Kidney (tissue), 14 donors: ENCODE measurements around the gene NXPH1. TPM values are rescaled to one million over a fixed set of nuclear protein-coding genes. Genes with fewer than 3 reads are reported as not detected.

ENCODE experiments used
- DNase-seq, 5 donors: peaks; one replicate each; pipeline ENCODE4 v3.0.0-alpha.2; 2013 to 2020
- FAIRE-seq: peaks from 2 replicates; lab custom pipeline; 2012; peaks lifted over from hg19 to GRCh38; lab: Jason Lieb, UNC
- H3K27ac ChIP-seq, 2 donors: one replicate each; pipeline ENCODE4 v1.7.0; 2013; ENCODE audit warnings: low read depth in 2 of 2, low read length in 2 of 2, inconsistent platforms in 1 of 2
- H3K27me3 ChIP-seq: one replicate; pipeline ENCODE4 v1.7.1; 2013; ENCODE audit warnings: low read length, inconsistent platforms; ENCODE audit not compliant: control insufficient read depth, insufficient read depth
- H3K36me3 ChIP-seq, 3 donors: one replicate each; pipeline versions ENCODE4 v1.7.0 to v1.7.1; 2013; ENCODE audit warnings: low read length in 3 of 3, control low read depth in 1 of 3, inconsistent platforms in 1 of 3; ENCODE audit not compliant: insufficient read depth in 3 of 3, control insufficient read depth in 2 of 3
- H3K4me1 ChIP-seq, 3 donors: one replicate each; pipeline versions ENCODE4 v1.7.0 to v1.7.1; 2013; ENCODE audit warnings: low read length in 3 of 3, inconsistent platforms in 1 of 3, low read depth in 1 of 3; ENCODE audit not compliant: control insufficient read depth in 2 of 3, insufficient read depth in 2 of 3
- H3K4me3 ChIP-seq, 3 donors: one replicate each; pipeline versions ENCODE4 v1.7.0 to v1.8.1; 2013; ENCODE audit warnings: low read length in 3 of 3, control low read depth in 1 of 3, inconsistent platforms in 1 of 3
- H3K9ac ChIP-seq, 3 donors: one replicate each; pipeline versions ENCODE4 v1.7.0 to v1.7.1; 2013; ENCODE audit warnings: low read length in 3 of 3, control low read depth in 1 of 3, inconsistent platforms in 1 of 3
- H3K9me3 ChIP-seq, 3 donors: one replicate each; pipeline versions ENCODE4 v1.7.0 to v1.7.1; 2013; ENCODE audit warnings: low read length in 3 of 3, control low read depth in 1 of 3, inconsistent platforms in 1 of 3; ENCODE audit not compliant: control insufficient read depth in 2 of 3, insufficient read depth in 1 of 3
- CTCF ChIP-seq: IDR thresholded peaks from 3 replicates; pipeline ENCODE4 v1.5.1; 2012; ENCODE audit warnings: mild to moderate bottlenecking, moderate library complexity, borderline replicate concordance; ENCODE audit not compliant: insufficient read depth; ENCODE audit errors: extremely low read depth
- intact Hi-C: fragments of 100-400 bp; cut with DNase I; formaldehyde crosslinking; loops from one replicate; pipeline ENCODE4 v1.11.1; 2022
- polyA plus RNA-seq: library from polyadenylated mRNA; stranded (reverse); fragments of 350-450 nt; fragmentation: Illumina TruSeq; extraction: RNeasy Lipid Tissue Mini Kit (QIAGEN cat#74804); gene quantifications from one replicate; pipeline ENCODE4 v1.2.3, GENCODE V29; 2014; ENCODE audit warnings: low read depth, low replicate concordance; ENCODE audit not compliant: insufficient read depth
- total RNA-seq: library from RNA; stranded (reverse); fragmentation: NEBNext Ultra II Directional; extraction: Animal tissue kit (Norgen Biotek cat#: 25700); gene quantifications from one replicate; pipeline ENCODE4 v1.2.1, GENCODE V29; 2021
- donor health status: control.
- donor health status: control.
- donor health status: control.
- donor health status: control.
- donor health status: control.
- donor health status: DM: yes; HTN: yes; CAD: no.
- donor health status: Normal renal cell carcinoma (clear cell type).

The NXPH1 gene
- total and polyA plus RNA-seq, 2 donors from 2014 or later: not detected

GRCh38 chr7:8491544-8492489 lies 58.4 kb downstream of the NXPH1 start:
- Histone ChIP-seq H3K9me3 (no peaks in the 10 kb centered on the region), H3K27ac (no peak overlapping the region), H3K4me3 (no peak overlapping the region), H3K27me3 (no peaks in the 10 kb centered on the region), H3K36me3 (no peaks in the 10 kb centered on the region), H3K9ac (no peak overlapping the region), H3K4me1 (no peaks in the 10 kb centered on the region)
- intact Hi-C loops: no loop called here
- TF ChIP-seq CTCF: no peak
- no peak for DNase-seq
- no peak for FAIRE-seq

- Histone ChIP-seq H3K4me3 (no peak overlapping the region), H3K27me3 (no peaks in the 10 kb centered on the region), H3K9me3 (no peaks in the 10 kb centered on the region), H3K4me1 (no peaks in the 10 kb centered on the region), H3K27ac (no peak overlapping the region), H3K36me3 (no peaks in the 10 kb centered on the region), H3K9ac (no peak overlapping the region)
- intact Hi-C loops: no loop called here
- DNase-seq (no peak), FAIRE-seq (no peak)
- TF ChIP-seq CTCF: no peak
Observed at GRCh38 chr7:8499128-8499527, 65.7 kb downstream of the NXPH1 start.

- Histone ChIP-seq H3K36me3 (no peaks in the 10 kb centered on the region), H3K4me3 (no peak overlapping the region), H3K9ac (no peak overlapping the region), H3K27ac (no peak overlapping the region), H3K4me1 (no peaks in the 10 kb centered on the region), H3K9me3 (no peaks in the 10 kb centered on the region), H3K27me3 (no peaks in the 10 kb centered on the region)
- intact Hi-C loops: no loop called here
- TF ChIP-seq CTCF: no peak
- FAIRE-seq (no peak), DNase-seq (no peak)
Observed at GRCh38 chr7:8500286-8500685, 66.9 kb downstream of the NXPH1 start.
